Measurements from ENCODE around the gene WDFY1. TPM values are rescaled to one million over a fixed set of nuclear protein-coding genes. Genes with fewer than 3 reads are reported as not detected.
A peak's percentile ranks its signal among the peaks of the same experiment; 100 is the strongest.

The WDFY1 gene
- total RNA-seq, 1 experiment from 2014 or later = 145 TPM

- Histone ChIP-seq H3K27me3 (replicated peaks) (no peaks in the 10 kb centered on the region), H3K36me3 (peaks cover 3% of the 10 kb centered on the region; the same call in 1 of the 2 replicates), H3K4me1 (replicated peaks) (peaks cover 4% of the 10 kb centered on the region; the same call in 1 of the 2 replicates), H3K27ac (no peak within 1 kb of the TSS), H3K4me3 (peak within 1 kb of the TSS; percentile 78), H3K9me3 (replicated peaks) (no peaks in the 10 kb centered on the region)
- DNase-seq (ENCODE audit: low read depth in 1 of 2, low spot score in 2 of 2) = peak; percentile 12 to 62
Observed at GRCh38 chr2:223837287-223838061, 107.7 kb downstream of the WDFY1 start, which contains the start of gene AP1S3. Gene AP1S3, minus strand, starts transcription at chr2:223837582. Its CDS starts 132 bp downstream, at chr2:223837450.

GRCh38 chr2:223835701-223836532, 109.2 kb downstream of the WDFY1 start:
- Histone ChIP-seq H3K36me3 (peaks cover 3% of the 10 kb centered on the region; the same call in 1 of the 2 replicates), H3K4me1 (replicated peaks) (peaks cover 4% of the 10 kb centered on the region; the same call in 1 of the 2 replicates), H3K9me3 (replicated peaks) (no peaks in the 10 kb centered on the region), H3K4me3 (no peak overlapping the region), H3K27ac (no peak overlapping the region), H3K27me3 (replicated peaks) (no peaks in the 10 kb centered on the region)
- no peak for DNase-seq (ENCODE audit: low read depth in 1 of 2, low spot score in 2 of 2)

GRCh38 chr2:223834431-223834830, 110.7 kb downstream of the WDFY1 start:
- Histone ChIP-seq H3K4me3 (no peak overlapping the region), H3K4me1 (replicated peaks) (peaks cover 4% of the 10 kb centered on the region; the same call in 1 of the 2 replicates), H3K27me3 (replicated peaks) (no peaks in the 10 kb centered on the region), H3K36me3 (peaks cover 3% of the 10 kb centered on the region; the same call in 1 of the 2 replicates), H3K9me3 (replicated peaks) (no peaks in the 10 kb centered on the region), H3K27ac (no peak overlapping the region)
- no peak for DNase-seq (ENCODE audit: low read depth in 1 of 2, low spot score in 2 of 2)

DNA sequence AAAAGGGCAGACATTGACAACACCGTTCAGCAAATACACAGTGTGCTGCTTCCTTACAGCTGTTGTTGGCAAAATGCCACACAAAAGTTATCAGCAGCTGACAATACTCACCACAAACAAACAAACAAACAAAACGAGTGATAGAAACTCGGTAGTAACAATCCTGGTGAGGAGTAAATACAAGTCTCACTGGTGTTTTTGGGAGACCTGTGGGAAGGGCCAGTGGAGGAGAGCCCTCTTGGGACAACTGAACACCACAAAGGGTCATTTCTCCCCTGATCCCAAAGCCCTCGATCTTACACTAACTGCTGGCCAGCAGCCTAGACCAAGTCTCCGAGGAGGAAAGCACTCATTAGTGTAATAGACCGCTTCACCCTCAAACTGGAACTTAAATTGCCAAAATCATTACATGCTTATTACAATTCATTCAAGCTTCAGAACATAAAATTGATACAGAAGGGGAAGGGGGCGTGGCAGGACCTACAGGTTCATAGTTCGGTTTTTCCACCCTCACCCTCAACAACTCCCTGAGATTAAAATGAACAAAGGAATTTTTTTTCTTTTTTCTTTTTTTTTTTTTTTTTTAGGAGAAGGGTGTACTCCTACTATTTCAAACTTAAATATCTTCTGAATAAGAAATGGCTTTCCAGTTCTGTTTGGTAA, 112.8 kb downstream of the WDFY1 start:
- H3K27me3 ChIP-seq (replicated peaks) = no peaks in the 10 kb centered on the region
- H3K4me1 ChIP-seq (replicated peaks) = peaks cover 4% of the 10 kb centered on the region; the same call in 1 of the 2 replicates
- peaks cover 3% of the 10 kb centered on the region; the same call in 1 of the 2 replicates for H3K36me3 ChIP-seq
- H3K9me3 ChIP-seq (replicated peaks) = no peaks in the 10 kb centered on the region
- DNase-seq (ENCODE audit: low read depth in 1 of 2, low spot score in 2 of 2) = no peak
- no peak overlapping the region for H3K4me3 ChIP-seq
- H3K27ac ChIP-seq = no peak overlapping the region

- Histone ChIP-seq H3K4me3 (no peak overlapping the region), H3K4me1 (replicated peaks) (peaks cover 3% of the 10 kb centered on the region; the same call in 1 of the 2 replicates), H3K9me3 (replicated peaks) (no peaks in the 10 kb centered on the region), H3K27ac (no peak overlapping the region), H3K27me3 (replicated peaks) (no peaks in the 10 kb centered on the region), H3K36me3 (no peaks in the 10 kb centered on the region)
- DNase-seq (ENCODE audit: low read depth in 1 of 2, low spot score in 2 of 2) = no peak
Observed at GRCh38 chr2:223829128-223829527, 116.0 kb downstream of the WDFY1 start.

GRCh38 chr2:223828314-223828713, 116.8 kb downstream of the WDFY1 start:
- no peak for DNase-seq (ENCODE audit: low read depth in 1 of 2, low spot score in 2 of 2)
- H3K4me3 ChIP-seq = no peak overlapping the region

GRCh38 chr2:223826995-223827394, 118.1 kb downstream of the WDFY1 start:
- Histone ChIP-seq H3K27ac (no peak overlapping the region), H3K4me1 (replicated peaks) (peaks cover 3% of the 10 kb centered on the region; the same call in 1 of the 2 replicates), H3K36me3 (no peaks in the 10 kb centered on the region), H3K27me3 (replicated peaks) (no peaks in the 10 kb centered on the region), H3K9me3 (replicated peaks) (no peaks in the 10 kb centered on the region), H3K4me3 (no peak overlapping the region)
- no peak for DNase-seq (ENCODE audit: low read depth in 1 of 2, low spot score in 2 of 2)

More at GRCh38 chr2:223828314-223828713, 116.8 kb downstream of the WDFY1 start:
- Histone ChIP-seq H3K36me3 (no peaks in the 10 kb centered on the region), H3K9me3 (replicated peaks) (no peaks in the 10 kb centered on the region), H3K4me1 (replicated peaks) (peaks cover 3% of the 10 kb centered on the region; the same call in 1 of the 2 replicates), H3K27me3 (replicated peaks) (no peaks in the 10 kb centered on the region), H3K27ac (no peak overlapping the region)

Other genes starting within 250 kb of the WDFY1 start
- gene AP1S3, start 107.8 kb downstream of the WDFY1 start, total RNA-seq (2014; rRNA removed; shearing (Covaris generic)) = 6.4 and 7.2 TPM in 2 replicates
- gene MRPL44, start 12.1 kb upstream of the WDFY1 start, total RNA-seq (2014; rRNA removed; shearing (Covaris generic)) = 47.2 and 55.6 TPM in 2 replicates
- gene SERPINE2, start 94.0 kb upstream of the WDFY1 start, total RNA-seq (2014; rRNA removed; shearing (Covaris generic)) = 45.5 and 66.7 TPM in 2 replicates

Data from SJSA1 (cell line).